HepG2 (cell line): ENCODE data around the gene SOX9. TPM values are rescaled to one million over a fixed set of nuclear protein-coding genes. Genes with fewer than 3 reads are reported as not detected.
A peak's percentile ranks its signal among the peaks of the same experiment; 100 is the strongest.

Source experiments
- ARID3A ChIP-seq: IDR thresholded peaks from 2 replicates; pipeline ENCODE4 v1.6.1; 2012; ENCODE audit warnings: low read depth, low read length, improper control_type of control experiment
- GPN1 ChIP-seq: sonication (generic); formaldehyde crosslinking; IDR thresholded peaks from 2 replicates; pipeline ENCODE4 v1.5.1; 2020; ENCODE audit warnings: missing genetic modification reagents, borderline replicate concordance
- HMG20B ChIP-seq: conservative IDR thresholded peaks from 2 replicates; pipeline ENCODE4 v1.6.1; 2016; ENCODE audit warnings: missing genetic modification reagents, missing compliant biosample characterization
- HOXA5 ChIP-seq: sonication (generic); formaldehyde crosslinking; IDR thresholded peaks from 2 replicates; pipeline ENCODE4 v1.4.0; 2020; ENCODE audit warnings: missing genetic modification reagents
- IKZF1 ChIP-seq: fragments of 450-650 bp; IDR thresholded peaks from 2 replicates; pipeline ENCODE4 v1.7.1; 2016
- MAX ChIP-seq: IDR thresholded peaks from 2 replicates; pipeline ENCODE4 v1.6.1; 2012; ENCODE audit warnings: inconsistent platforms
- NR2F6 ChIP-seq, 2 experiments: IDR thresholded peaks; 2 replicates each; pipeline ENCODE4 v1.6.1; 2016; ENCODE audit warnings: antibody characterized with exemption in 1 of 2, mild to moderate bottlenecking in 1 of 2
- RNF2 ChIP-seq: fragments of 450-650 bp; conservative IDR thresholded peaks from 2 replicates; pipeline ENCODE4 v1.6.1; 2016; ENCODE audit warnings: low read depth
- RNF219 ChIP-seq: sonication (generic); formaldehyde crosslinking; IDR thresholded peaks from 2 replicates; pipeline ENCODE4 v1.5.0; 2020; ENCODE audit warnings: mild to moderate bottlenecking, missing genetic modification reagents
- SP140L ChIP-seq: sonication (generic); formaldehyde crosslinking; IDR thresholded peaks from 2 replicates; pipeline ENCODE4 v1.4.0; 2020; ENCODE audit warnings: missing genetic modification reagents, borderline replicate concordance
- TAF15 ChIP-seq: fragments of 200-400 bp; formaldehyde crosslinking; IDR thresholded peaks from one replicate; pipeline ENCODE4 v1.6.1; 2018; ENCODE audit warnings: mild to moderate bottlenecking, low read depth, low read length; ENCODE audit not compliant: poor library complexity, severe bottlenecking
- TBL1XR1 ChIP-seq: fragments of 150-350 bp; IDR thresholded peaks from 2 replicates; pipeline ENCODE4 v1.6.1; 2014; ENCODE audit warnings: borderline replicate concordance, low read length; ENCODE audit not compliant: partially characterized antibody
- ZBTB38 ChIP-seq: sonication (generic); formaldehyde crosslinking; IDR thresholded peaks from 2 replicates; pipeline ENCODE4 v1.5.1; 2020; ENCODE audit warnings: mild to moderate bottlenecking, missing genetic modification reagents
- ZEB1 ChIP-seq: IDR thresholded peaks from 2 replicates; pipeline ENCODE4 v1.6.1; 2012; ENCODE audit warnings: mild to moderate bottlenecking, low read depth, inconsistent platforms; ENCODE audit not compliant: insufficient replicate concordance
- ZMAT3 ChIP-seq: sonication (generic); formaldehyde crosslinking; conservative IDR thresholded peaks from 2 replicates; pipeline ENCODE4 v1.7.0; 2021; ENCODE audit warnings: missing genetic modification reagents
- ZNF225 ChIP-seq: sonication (generic); formaldehyde crosslinking; IDR thresholded peaks from 2 replicates; pipeline ENCODE4 v1.4.0; 2020; ENCODE audit warnings: mild to moderate bottlenecking, missing genetic modification reagents
- ZNF335 ChIP-seq: sonication (generic); formaldehyde crosslinking; IDR thresholded peaks from 2 replicates; pipeline ENCODE4 v1.4.0; 2020; ENCODE audit warnings: missing genetic modification reagents
- ZNF607 ChIP-seq: sonication (generic); formaldehyde crosslinking; IDR thresholded peaks from 2 replicates; pipeline ENCODE4 v1.5.1; 2020; ENCODE audit warnings: missing genetic modification reagents, mild to moderate bottlenecking, borderline replicate concordance
- ZNF609 ChIP-seq: sonication (generic); formaldehyde crosslinking; IDR thresholded peaks from 2 replicates; pipeline ENCODE4 v1.4.0; 2020; ENCODE audit warnings: mild to moderate bottlenecking, missing genetic modification reagents, borderline replicate concordance
- ZNF788 ChIP-seq: sonication (generic); formaldehyde crosslinking; IDR thresholded peaks from 2 replicates; pipeline ENCODE4 v1.5.0; 2020; ENCODE audit warnings: mild to moderate bottlenecking, missing genetic modification reagents, borderline replicate concordance
- polyA plus RNA-seq, 8 experiments: library from polyadenylated mRNA; depleted of rRNA in 3 of 8; stranded (reverse) in 7 of 8; unstranded in 1 of 8; fragments of >200 nt; fragmentation: Illumina TruSeq in 4 of 8; extraction: Trizol in 4 of 8; gene quantifications; 2 replicates each; pipeline versions ENCODE4 v1.2.1 to v1.2.3, GENCODE V29; 2011 to 2016; ENCODE audit warnings: low read depth in 4 of 8, missing spikeins in 1 of 8, mixed read lengths in 1 of 8; ENCODE audit not compliant: insufficient read depth in 1 of 8
- total RNA-seq, 5 experiments: library from RNA; depleted of rRNA; stranded (reverse); fragments of >200 nt; fragmentation: Illumina TruSeq; extraction: Trizol; gene quantifications; 2 replicates each; pipeline ENCODE4 v1.2.3, GENCODE V29; 2016; ENCODE audit warnings: low read depth in 1 of 5

The SOX9 gene
- total and polyA plus RNA-seq, 2 of the 13 experiments (the other 11 are each of a cell fraction or from before 2014, with no cell fraction given) = 16.1 to 27.6 TPM

GRCh38 chr17:72122010-72122764 lies 1.4 kb downstream of the SOX9 start (continued):
- no peak for TF ChIP-seq RNF219 (CRISPR knock-in tag)
- TF ChIP-seq TBL1XR1 = no peak
- TF ChIP-seq ZNF609 (CRISPR knock-in tag) = no peak
- TF ChIP-seq ZEB1 = peak; percentile 33
- no peak for TF ChIP-seq RNF2
- TF ChIP-seq GPN1 (CRISPR knock-in tag) = no peak
- TF ChIP-seq ZMAT3 (CRISPR knock-in tag) = 0 out of 2 replicates have a peak, but pooled peaks have one; percentile 1
- TF ChIP-seq MAX = no peak
- peak; percentile 39; the same call in 1 of the 2 replicates for TF ChIP-seq HOXA5
- TF ChIP-seq ZNF335 = no peak
- TF ChIP-seq ZNF607 (CRISPR knock-in tag) = no peak
- no peak for TF ChIP-seq TAF15
- TF ChIP-seq ZNF225 (CRISPR knock-in tag) = no peak
- TF ChIP-seq ARID3A = no peak
- no peak for TF ChIP-seq HMG20B (CRISPR knock-in tag)
- no peak for TF ChIP-seq SP140L (CRISPR knock-in tag)
- TF ChIP-seq NR2F6 (IDR thresholded peaks at IDR 0.05) = no peak
- no peak for TF ChIP-seq NR2F6 (CRISPR knock-in tag; IDR thresholded peaks at IDR 0.05)
- no peak for TF ChIP-seq IKZF1
- 0 out of 2 replicates have a peak, but pooled peaks have one; percentile 2 for TF ChIP-seq ZBTB38 (CRISPR knock-in tag)
- peak; percentile 7; the same call in 1 of the 2 replicates for TF ChIP-seq ZNF788
